Cerebellar cortex (tissue), 1 donor: Measurements from ENCODE around the gene GJB5.
"Not testable (repeated sequence)": the region's sequence is repeated elsewhere in the genome, so short reads cannot be mapped to it uniquely, and the experiment has no call there.

Source experiments
- DNase-seq: peaks from one replicate; pipeline ENCODE4 v3.0.0-alpha.2; 2015; ENCODE audit warnings: low spot score

Gene GJB5

DNA sequence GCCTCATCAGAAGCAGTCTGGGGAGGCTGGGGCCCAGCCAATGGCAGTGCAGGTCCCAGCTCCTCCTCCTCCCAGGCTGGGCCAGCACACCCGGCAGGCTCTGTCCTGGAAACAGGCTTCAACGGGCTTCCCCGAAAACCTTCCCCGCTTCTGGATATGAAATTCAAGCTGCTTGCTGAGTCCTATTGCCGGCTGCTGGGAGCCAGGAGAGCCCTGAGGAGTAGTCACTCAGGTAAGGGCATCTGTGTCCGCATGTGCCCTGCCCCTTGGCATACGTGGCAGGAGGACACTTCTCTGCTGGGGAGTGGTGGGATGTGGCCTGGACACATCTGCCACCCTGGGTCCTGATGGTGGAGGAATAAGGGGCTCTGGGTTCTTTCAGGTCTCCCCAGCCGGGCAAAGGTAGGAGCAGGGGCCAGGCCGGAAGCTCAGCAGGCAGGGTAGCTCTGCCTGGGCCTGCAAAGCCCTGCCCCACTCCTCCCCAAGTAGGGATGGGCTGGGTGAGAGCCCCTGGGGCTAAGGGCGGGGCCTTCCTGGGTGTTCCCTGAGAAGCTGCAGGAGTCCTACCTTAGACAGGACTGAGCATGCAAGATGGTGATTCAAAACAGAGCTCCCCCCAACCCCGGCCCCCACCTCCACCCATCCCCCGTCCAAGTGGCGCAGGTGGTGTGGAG lies at the start of gene GJB5:
TSS of gene GJB5 (plus strand) at position 84 of the 674 bp plus-strand sequence. CDS start 2,284 bp downstream, outside the sequence.
- no peak for DNase-seq

DNA sequence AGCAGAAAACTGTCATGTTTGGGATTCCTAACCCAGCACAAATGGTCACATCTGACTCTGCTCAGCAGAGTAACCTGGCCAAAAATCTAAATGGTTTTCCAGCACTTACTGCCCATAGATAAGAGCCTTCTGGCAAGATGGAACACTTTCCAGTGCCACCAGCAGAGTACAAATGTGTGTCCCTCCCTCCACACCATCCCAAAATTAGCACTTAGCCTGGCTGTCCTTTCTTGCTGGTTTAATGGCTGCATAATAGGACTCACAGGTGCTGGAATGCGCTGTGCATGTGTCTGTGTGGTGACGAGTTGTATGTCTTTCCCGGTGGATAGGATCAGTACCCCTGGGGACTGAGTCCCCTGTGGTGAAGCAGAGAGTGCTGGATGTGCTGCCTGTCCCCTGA lies 49.8 kb upstream of the GJB5 start:
- DNase-seq: peak; percentile 20

DNA sequence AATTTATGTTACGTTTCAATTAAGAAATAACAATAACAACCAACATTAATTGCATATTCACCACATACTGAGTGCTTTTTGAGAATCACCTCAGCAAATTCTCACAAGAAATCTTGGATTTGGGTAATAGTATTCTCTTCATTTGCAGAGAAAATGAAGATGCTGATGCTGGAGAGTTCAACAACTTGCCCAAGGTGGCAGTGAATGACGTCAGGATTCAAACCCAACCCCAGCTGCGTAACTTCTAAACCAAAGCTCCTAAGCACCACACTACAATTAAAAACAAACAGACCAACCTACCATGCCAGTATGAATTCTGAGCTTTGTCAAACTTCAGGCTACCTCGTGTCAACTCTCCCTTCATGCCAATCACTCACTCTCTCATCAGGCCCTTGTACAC lies 46.7 kb upstream of the GJB5 start:
- no peak for DNase-seq

DNA sequence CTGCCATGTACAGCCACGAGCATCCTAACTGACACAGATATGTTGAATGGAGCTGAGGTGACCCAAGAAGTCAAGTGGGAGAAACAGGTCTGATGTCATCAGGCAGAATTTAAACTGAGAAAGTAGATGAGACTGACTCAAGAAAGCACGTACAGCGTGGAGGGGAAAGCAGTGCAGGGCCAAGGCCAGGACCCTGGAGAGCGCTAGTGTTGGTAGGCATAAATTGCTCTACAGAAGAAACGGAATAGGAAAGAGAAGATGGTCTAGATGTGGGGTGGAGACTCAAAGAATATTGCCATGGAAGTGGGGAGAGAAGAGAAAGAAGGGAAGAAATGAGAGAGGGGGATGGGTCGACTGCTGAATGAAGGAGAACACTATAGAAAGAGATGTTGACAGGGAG lies 45.3 kb upstream of the GJB5 start:
- DNase-seq: no peak

DNA sequence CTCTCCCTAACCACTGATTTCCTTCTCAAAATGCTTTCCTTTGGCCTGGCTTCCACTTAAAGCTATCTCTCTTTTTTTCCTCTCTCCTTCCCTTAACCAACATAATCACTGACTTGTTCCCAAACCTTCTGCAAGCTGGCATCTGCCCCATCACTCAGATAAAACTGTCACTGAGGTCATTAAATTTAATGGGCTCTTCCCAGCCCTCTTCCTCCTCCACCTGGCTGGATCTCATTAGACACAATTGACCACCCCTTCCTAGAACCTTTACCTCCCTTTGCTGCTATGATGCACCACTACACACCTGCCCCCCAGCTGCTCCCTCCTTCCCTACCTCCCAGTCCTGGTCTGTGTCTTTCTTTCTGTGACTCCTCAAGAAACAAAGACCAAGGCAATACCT lies 44.0 kb upstream of the GJB5 start:
- DNase-seq: no peak

DNA sequence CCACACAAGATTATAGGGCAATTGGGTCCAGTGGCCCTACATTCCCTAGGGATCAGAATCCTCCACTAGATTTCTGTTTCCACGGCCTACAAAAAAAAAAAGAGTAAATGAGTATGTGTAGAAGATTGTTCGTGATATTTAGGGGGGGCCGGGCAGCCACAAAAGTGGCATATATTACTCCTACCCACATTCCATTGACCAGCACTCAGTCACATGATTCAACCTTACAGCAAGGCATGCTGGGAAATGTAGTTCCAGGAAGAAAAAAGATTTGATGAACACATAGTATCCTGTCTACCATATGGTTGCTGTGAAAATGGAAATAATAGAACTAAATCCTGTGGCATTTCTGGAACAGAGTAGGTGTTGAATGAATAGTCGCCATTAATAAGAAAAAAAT lies 43.4 kb upstream of the GJB5 start:
- peak; percentile 3 for DNase-seq

DNA sequence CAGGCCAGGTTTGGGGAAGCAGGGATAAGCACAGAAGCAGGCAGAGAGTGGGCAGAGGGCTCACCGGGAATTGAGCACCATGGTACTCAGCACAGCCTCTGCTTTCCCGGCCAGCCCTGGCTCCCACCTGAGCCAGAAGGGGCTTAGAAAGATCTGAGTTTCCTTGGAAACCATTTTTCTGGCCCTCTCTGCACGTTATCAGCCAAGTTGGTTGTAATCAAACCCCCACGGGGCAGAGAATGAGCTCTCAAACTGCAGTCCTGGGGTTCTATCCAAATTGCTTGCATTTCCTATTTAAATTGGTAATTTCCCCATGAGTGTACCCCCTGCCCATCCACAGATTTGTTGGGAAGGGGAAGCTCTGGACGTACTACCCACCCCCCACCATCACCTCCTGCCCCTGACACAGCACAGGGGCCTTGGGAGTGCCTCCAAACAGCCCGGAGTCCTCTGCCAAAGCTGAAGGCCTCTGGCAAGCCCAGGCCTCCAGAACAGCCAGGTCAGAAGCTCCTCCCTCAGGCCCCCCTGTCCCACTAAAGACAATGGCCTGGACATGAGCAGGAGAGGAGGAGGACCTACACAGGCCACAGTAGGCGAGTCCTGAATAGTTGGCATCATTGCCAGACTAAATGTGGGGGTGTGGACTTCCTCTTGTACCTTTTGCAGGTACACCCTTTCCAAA lies 42.7 kb upstream of the GJB5 start:
- DNase-seq: no peak

DNA sequence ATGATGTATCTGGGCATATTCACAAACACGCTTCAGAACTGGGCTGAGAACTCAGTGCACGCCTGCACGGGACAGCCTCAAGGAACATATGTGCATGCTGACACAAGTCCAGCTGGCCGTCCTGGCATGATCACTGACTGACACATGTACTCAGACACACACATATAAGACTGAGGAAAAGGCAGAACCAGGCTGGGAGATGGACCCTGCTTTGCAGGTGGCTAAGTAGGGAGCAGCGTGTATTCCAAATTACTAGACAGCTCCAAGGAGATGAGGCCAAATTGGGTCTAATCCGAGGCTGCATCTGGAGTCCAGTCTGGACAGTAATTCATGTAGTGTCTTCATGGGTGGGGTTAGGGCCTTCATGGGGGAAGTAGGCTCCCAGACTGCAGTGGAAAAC lies 41.4 kb upstream of the GJB5 start:
- DNase-seq: no peak

DNA sequence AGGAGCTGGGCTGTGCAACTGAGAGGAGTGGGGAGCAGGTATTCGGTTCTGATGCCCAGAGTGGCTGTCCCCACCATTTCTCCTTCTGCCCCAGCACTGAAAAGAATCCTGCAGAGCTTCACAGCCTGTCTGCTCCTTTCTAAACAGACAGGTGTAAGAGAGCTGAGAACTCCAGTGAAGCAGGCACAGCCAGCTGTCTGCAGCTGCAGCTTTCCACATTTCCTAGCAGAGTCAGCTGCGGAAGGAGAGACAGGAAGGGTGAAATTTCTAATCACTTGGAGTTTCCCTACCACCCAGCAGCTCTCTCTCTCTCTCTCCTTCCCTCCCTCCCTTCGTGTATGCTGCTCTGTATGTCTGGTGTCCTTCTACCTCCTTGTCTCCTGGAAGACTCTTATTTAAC lies 40.5 kb upstream of the GJB5 start:
- no peak for DNase-seq

DNA sequence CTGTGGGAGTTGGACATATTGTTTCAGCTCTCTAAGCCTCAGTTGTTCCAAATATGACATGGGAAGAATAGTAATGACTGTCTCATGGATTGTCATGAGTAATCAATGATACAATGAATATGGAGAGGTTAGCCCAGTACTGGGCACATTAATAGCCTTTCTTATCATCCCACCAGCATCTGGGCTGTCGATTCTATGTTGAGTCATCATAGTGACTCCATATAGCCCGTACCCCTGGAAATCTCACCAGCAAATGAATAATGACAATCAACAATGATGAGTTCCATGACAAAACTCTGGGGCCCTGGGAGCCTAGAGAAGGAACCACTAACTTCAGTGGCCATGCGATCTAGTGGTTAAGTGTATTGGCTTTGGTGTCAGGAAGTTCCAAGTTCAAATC lies 39.7 kb upstream of the GJB5 start:
- DNase-seq: no peak

DNA sequence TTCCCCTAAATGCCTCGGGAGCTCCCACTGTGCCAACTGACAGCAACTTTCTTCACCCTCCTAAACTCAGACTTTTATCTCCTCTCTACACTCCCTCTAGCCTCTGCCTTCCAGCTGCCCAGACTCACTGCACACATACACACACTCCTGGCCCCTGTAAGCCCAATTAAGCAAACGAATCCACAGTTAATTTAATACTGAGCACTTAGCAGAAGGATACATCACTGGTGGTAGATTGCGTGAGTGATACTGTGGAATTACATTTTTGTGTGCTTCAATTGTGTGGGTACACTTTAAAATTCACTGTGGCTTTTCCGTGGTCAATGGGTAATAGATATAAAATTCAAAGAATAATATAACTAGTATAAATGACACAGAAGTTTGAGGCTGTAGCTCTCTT lies 33.6 kb upstream of the GJB5 start:
- no peak for DNase-seq

DNA sequence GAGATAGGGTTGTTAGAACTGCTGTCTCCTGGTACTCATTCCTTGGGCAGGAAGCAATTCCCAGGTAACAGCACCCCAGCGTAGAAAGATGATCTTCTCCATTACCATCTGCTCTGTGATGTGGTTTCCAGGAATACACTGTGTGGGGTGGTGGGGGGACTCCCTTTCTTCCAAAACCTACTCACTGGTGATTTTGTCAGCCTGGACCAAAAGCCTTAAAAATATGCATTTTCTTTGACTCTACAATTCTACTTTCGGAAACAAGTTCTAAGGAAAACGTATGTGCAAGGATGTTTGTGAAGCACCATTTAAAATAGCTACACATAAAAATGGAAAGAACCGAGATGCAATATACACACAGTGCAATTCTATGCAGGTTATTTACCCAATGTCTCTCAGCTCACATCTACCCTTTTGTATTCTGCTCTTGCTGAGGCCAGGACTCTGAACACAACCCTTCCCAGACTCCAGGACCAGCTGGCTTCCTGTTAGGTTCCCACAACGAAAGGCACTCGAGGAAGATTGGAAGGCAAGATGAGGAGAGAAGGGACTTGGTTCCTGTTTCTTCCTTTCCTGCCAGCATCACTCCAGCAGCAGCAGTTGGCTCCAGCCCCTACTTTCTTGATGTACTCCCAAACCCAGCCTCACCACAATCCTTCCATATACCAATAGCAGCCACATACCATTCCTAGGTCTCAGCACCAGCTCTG lies 33.0 kb upstream of the GJB5 start:
- DNase-seq: no peak

DNA sequence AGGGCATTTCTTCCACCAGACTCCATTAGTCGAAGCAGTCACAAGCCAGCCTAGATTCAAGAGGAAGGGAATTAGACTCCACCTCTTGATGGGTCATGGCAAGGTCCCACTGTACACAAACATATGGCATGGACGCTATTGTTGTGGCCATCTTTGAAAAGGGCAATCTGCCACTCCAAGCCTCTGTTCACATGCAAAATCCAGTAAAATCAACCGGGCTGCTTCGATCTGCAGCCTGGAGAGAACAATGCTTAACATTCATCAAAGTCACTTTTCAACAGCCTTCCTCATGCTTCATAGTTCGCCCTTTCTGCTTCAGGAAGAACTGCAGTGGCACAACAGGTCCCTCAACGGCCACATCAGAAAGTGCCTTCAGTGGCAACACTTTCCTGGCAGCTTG lies 28.0 kb upstream of the GJB5 start:
- no peak for DNase-seq

DNA sequence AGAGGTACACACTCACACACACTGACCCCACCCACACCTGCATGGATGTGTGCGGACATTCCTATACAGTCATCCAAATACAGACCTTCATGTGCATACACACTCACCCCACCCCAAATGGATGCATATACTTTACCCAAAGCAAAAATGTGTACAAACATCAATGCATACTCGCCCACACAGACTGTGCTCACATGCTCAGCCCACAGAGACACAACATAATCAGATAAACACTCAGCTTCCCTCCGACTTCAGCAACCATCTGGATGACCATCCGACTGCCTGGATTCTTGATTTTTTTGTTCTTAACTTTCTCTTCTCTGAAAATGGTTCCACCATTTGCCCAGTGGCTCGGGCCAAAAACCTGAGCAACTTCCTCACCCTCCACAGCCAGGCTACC lies 24.4 kb upstream of the GJB5 start:
- no peak for DNase-seq

DNA sequence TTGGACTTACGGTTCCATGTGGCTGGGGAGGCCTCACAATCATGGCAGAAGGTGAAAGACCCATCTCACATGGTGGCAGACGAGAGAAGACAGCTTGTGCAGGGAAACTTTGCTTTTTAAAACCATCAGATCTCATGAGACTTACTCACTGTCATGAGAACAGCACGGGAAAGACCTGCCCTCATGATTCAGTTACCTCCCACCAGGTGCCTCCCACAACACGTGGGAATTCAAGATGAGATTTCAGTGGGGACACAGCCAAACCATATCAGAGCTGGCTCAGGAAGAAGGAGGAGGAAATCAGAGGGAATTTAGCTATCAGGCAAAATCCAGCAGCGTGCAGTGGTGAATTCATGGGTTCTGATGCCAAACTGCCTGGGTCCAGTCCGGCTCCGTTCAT lies 22.0 kb upstream of the GJB5 start:
- not testable (repeated sequence) for DNase-seq

DNA sequence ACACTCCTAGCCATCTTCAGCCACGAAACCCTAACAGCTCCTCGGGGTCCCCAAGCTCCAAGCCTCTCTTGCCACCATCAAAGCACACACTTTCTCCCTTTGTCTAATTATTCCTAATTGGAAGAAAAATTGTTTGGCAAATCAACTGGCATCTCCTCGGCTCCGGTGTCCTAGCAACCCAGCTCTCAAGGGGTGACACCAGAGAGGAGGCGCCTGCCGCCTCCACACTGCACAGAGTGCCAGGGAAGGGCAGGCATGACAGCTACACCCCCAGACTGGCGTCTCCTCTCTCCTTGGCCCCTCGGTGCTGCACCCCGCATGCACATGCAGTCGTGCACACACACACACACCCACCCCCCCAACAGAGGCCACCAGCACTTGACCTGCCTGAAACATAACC lies 18.2 kb upstream of the GJB5 start:
- no peak for DNase-seq

DNA sequence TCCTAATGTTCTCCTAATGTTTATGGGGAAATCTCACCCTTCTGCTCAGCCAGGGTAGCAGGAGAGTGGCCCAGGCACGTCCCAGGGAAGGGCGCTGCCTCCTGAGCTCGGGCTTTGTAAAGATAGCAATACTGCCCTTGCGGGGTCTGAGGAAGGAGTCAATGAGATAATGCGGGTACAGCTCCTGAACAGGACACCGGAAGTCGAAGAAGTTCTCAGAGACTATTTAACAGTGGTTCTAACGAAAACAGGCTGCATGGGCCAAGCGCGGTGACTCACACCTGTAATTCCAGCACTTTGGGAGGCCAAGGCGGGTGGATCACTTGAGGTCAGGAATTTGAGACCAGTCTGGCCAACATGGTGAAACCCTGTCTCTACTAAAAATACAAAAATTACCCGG lies 17.6 kb upstream of the GJB5 start:
- not testable (repeated sequence) for DNase-seq

DNA sequence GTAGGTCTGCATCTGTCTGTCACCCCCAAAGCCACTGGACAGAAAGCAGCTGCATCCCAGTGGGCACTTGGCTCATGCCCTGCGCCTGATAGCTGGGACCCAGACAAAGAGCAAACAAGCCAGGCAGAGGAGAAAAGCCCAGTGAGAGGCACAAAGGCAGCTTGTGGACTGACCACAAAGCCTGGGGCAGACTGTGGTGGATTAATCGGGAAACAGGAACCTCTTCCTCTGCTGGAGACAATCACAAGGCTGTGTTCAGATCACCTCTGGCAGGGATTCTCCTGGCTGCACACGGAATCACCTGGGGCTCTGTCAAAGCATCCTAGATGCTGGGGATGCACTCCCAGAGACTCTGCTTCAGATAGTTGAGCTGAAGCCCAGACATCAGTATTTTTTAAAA lies 15.2 kb upstream of the GJB5 start:
- DNase-seq: no peak

DNA sequence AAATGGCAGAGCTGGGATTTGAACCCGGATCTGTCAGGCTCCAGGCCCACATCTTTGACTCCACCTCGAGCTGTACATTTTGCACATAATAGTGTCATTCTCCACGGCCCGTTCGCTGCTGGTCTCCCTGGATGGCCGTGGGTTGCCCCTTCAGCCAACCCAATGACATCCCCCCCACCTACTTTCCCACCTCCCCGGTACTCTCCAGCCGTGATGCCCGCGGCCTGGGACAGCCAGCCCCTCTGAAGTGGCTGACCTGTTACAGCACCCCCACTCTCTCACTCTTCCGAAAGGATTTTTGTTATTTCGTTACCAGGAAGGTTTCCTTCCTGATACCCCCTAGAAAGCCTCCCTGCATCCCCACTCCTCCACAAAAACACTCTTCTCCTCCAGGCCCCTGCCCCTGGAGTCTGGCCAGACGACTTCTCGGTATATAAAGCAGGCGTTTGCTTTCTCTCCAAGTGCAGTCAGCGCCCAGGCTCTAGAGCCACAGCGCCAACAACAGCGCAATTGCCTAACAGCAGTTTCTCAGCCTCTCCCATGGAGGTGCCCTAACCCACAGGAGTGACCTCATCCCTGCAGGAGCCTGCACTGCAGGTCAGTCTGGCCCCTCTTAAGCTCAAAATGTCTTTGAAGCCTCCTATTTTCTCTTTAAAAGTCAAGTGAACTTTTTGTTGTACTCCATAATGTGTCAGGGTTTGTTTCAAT lies 14.5 kb upstream of the GJB5 start:
- no peak for DNase-seq

DNA sequence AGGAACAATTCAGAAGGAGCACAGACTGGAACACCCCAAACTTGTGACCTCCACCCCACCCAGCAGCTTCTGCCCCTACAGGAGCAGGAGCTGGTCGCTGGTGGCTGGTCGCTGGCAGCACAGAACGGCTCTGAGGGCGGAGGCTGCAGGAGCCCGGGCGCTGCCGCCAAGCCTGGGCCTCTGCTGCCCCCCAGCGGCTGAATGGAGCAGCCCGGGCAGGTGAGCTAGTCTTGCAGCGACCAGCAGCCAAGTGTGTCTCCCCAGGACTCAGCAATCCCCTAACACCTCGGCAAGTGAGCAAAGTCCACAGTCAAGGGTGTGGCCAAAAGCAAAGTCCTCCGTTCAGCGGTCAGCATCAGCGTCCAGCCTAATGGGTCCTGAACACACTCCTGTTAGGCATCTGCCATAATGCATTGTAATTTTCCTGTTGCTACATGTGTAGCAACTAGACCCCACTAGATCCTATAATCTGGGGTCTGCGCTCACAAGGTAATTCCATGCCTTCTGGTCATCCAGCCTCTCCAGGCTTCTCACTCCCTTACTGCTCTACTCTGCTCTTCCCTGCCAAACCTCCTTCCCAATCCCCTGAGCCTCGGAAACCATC lies 12.1 kb upstream of the GJB5 start:
- DNase-seq: peak; percentile 70

DNA sequence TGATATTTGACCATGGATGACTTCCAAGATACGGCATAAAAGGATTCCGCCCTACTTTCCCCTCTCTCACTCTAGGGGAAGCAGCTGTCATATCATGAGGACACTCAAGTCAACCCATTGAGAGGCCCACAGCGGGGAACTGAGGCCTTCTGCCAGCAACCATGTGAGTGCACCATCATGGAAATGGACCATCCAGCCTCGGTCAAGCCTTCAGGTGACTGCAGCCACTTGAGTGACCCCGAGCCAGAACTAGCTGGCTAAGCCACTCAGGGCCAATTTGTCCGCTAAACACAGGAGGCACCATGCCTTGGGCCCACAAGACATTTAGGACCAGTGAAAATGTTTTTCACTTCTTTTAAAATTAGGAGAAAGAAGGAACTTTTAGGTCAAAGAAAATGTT lies 11.1 kb upstream of the GJB5 start:
- DNase-seq: no peak

DNA sequence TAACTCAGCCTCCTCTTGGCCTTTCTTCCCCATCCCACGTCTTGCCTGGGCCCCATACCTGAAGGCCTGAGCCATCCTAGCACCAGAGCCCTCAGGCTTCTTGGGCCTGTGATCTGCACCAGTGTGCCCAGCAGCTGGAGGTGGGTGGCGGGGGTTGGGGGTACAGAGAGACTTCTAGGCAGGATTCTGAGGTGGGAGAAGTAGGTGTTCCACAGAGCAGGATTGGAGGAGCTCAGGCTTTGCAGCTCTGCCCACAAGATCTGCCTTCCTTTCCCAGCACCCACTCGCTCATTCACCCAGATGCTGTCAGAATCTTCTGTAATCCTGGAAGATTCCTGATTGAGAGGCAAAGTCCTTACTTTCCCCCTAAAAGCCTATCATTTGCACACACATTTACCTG lies 10.0 kb upstream of the GJB5 start:
- no peak for DNase-seq
